Caco-2 (cell line): ENCODE results near the gene TSPAN18. TPM values are rescaled to one million over a fixed set of nuclear protein-coding genes. Genes with fewer than 3 reads are reported as not detected.

Experiments used
- BruUV-seq: library from RNA; stranded (reverse); fragments of 400-500 nt; replicated peaks from 2 replicates; lab custom pipeline; 2021; lab: Mats Ljungman, UMichigan
- CTCF ChIA-PET: fragments of 300-600 bp; sonication (Branson Sonifier 250); formaldehyde crosslinking; loops from one replicate; lab custom pipeline; 2022; ENCODE audit warnings: antibody characterized with exemption; lab: Charles Lee
- POLR2A ChIA-PET: fragments of 300-600 bp; sonication (Branson Sonifier 250); formaldehyde crosslinking; loops from one replicate; lab custom pipeline; 2022; ENCODE audit warnings: antibody characterized with exemption; lab: Charles Lee
- DNase-seq, 2 experiments: peaks; one replicate each; pipeline versions ENCODE4 v3.0.0 to v3.0.0-alpha.2; 2020 to 2022
- H3K27me3 ChIP-seq: replicated peaks from 2 replicates; pipeline ENCODE4 v1.6.0; 2011; ENCODE audit warnings: low read length; ENCODE audit not compliant: control insufficient read depth, insufficient read depth
- H3K36me3 ChIP-seq: 2 replicates; pipeline ENCODE4 v1.5.1; 2011; ENCODE audit warnings: low read length; ENCODE audit not compliant: control insufficient read depth, insufficient read depth
- H3K4me1 ChIP-seq: fragments of 250-450 bp; sonication (Bioruptor Pico); 2 replicates; pipeline ENCODE4 v1.5.1; 2020; ENCODE audit warnings: mild to moderate bottlenecking
- H3K4me3 ChIP-seq: 2 replicates; pipeline ENCODE4 v1.5.1; 2011; ENCODE audit warnings: low read depth, mild to moderate bottlenecking, control low read depth, low read length
- H3K9me3 ChIP-seq: fragments of 250-450 bp; sonication (Bioruptor Pico); 2 replicates; pipeline ENCODE4 v1.5.1; 2020; ENCODE audit warnings: mild to moderate bottlenecking, moderate library complexity
- H3K27ac Mint-ChIP-seq: one replicate; pipeline ENCODE4 v1.8.0; 2022; ENCODE audit warnings: mixed read lengths; ENCODE audit not compliant: unreplicated experiment
- H3K27me3 Mint-ChIP-seq: one replicate; pipeline ENCODE4 v1.8.0; 2022; ENCODE audit warnings: mixed read lengths; ENCODE audit not compliant: insufficient read depth, unreplicated experiment
- H3K36me3 Mint-ChIP-seq: one replicate; pipeline ENCODE4 v1.8.0; 2022; ENCODE audit warnings: mild to moderate bottlenecking, mixed read lengths; ENCODE audit not compliant: insufficient read depth, unreplicated experiment
- H3K4me1 Mint-ChIP-seq: one replicate; pipeline ENCODE4 v1.8.0; 2022; ENCODE audit warnings: low read depth, mixed read lengths; ENCODE audit not compliant: unreplicated experiment
- H3K4me3 Mint-ChIP-seq: one replicate; pipeline ENCODE4 v1.8.0; 2022; ENCODE audit warnings: mild to moderate bottlenecking, moderate library complexity, mixed read lengths; ENCODE audit not compliant: unreplicated experiment
- H3K9me3 Mint-ChIP-seq: one replicate; pipeline ENCODE4 v1.8.0; 2022; ENCODE audit warnings: mixed read lengths; ENCODE audit not compliant: unreplicated experiment
- intact Hi-C: fragments of 100-400 bp; cut with micrococcal nuclease; formaldehyde crosslinking; loops from one replicate; pipeline ENCODE4 v1.10.0; 2022; ENCODE audit not compliant: unreplicated experiment
- total RNA-seq: library from RNA; stranded (reverse); gene quantifications from 2 replicates; pipeline ENCODE4 v1.2.3, GENCODE V29; 2022
- TF ChIP-seq, protein P1 (sequence below), 2 experiments: fragments of 200-600 bp in 1 of 2; IDR thresholded peaks; 1 replicate in 1 of 2; 2 replicates in 1 of 2; pipeline versions ENCODE4 v1.5.1 to v1.8.0; 2011 to 2022; ENCODE audit warnings: antibody characterized with exemption in 1 of 2, control low read depth in 1 of 2, inconsistent platforms in 1 of 2, low read depth in 1 of 2, low read length in 1 of 2, mild to moderate bottlenecking in 1 of 2, moderate library complexity in 1 of 2; ENCODE audit not compliant: insufficient read depth in 1 of 2, severe bottlenecking in 1 of 2, unreplicated experiment in 1 of 2

The TSPAN18 gene
- total RNA-seq, 1 experiment from 2014 or later, result 7.4 TPM

DNA sequence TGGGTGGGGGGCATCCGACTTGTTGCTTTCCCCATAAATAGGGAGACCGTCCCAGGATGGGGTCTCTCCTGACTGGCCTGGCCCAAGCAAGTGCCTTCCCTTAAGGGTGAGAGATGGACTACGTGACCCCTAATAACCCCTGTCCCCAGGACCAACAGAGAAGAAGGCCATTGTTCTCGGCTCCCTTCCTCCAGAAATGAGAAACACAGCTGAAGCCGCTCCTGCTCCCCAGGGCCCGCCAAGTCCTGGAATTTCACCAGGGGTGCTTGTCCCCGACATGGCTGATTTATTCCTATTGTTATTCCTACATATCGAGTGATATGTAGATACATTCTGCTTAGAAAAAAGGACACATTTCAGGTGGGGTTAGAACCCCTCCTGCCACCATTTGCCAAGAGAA is 123.2 kb downstream of the TSPAN18 start:
- no peaks in the 10 kb centered on the region for H3K4me1 ChIP-seq
- no peak overlapping the region for H3K4me3 ChIP-seq
- Mint-ChIP-seq H3K4me1 (no peaks in the 10 kb centered on the region), H3K4me3 (no peak overlapping the region), H3K27ac (no peak overlapping the region), H3K27me3 (no peaks in the 10 kb centered on the region), H3K36me3 (no peaks in the 10 kb centered on the region), H3K9me3 (no peaks in the 10 kb centered on the region)
- ChIA-PET POLR2A (no interaction called here), CTCF (no interaction called here)
- intact Hi-C loops, result no loop called here
- peaks cover 7% of the 10 kb centered on the region for H3K9me3 ChIP-seq
- TF ChIP-seq, protein P1, sequence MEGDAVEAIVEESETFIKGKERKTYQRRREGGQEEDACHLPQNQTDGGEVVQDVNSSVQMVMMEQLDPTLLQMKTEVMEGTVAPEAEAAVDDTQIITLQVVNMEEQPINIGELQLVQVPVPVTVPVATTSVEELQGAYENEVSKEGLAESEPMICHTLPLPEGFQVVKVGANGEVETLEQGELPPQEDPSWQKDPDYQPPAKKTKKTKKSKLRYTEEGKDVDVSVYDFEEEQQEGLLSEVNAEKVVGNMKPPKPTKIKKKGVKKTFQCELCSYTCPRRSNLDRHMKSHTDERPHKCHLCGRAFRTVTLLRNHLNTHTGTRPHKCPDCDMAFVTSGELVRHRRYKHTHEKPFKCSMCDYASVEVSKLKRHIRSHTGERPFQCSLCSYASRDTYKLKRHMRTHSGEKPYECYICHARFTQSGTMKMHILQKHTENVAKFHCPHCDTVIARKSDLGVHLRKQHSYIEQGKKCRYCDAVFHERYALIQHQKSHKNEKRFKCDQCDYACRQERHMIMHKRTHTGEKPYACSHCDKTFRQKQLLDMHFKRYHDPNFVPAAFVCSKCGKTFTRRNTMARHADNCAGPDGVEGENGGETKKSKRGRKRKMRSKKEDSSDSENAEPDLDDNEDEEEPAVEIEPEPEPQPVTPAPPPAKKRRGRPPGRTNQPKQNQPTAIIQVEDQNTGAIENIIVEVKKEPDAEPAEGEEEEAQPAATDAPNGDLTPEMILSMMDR (IDR thresholded peaks at IDR 0.05; ENCODE audit: insufficient read depth in 1 of 2, low read depth in 1 of 2, low read length in 1 of 2, severe bottlenecking in 1 of 2, unreplicated experiment in 1 of 2), result no peak
- no peaks in the 10 kb centered on the region for H3K27me3 ChIP-seq
- BruUV-seq, result no TSS peak
- no peak for DNase-seq
- no peaks in the 10 kb centered on the region for H3K36me3 ChIP-seq

DNA sequence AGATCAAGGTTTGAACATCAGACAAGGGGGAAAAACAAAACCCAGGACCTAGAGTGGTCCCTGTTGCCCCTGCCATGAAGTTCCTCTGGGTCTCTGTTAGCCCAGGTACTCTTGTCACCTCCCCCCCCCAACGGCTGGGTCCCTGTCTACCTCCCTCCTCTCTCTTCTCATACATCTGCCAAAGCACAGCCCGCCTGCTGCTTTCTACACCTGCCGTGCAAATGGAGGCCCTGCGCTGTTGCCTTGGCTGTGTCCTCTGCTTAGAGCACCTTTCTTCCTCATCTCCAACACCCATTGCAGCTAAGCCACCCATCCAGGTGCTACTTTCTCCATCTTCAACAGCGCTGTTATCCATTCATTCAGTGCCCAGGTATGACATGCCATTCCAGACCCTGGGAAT is 124.7 kb downstream of the TSPAN18 start:
- Mint-ChIP-seq H3K27ac (no peak overlapping the region), H3K4me3 (no peak overlapping the region), H3K36me3 (no peaks in the 10 kb centered on the region), H3K4me1 (no peaks in the 10 kb centered on the region), H3K9me3 (no peaks in the 10 kb centered on the region), H3K27me3 (no peaks in the 10 kb centered on the region)
- intact Hi-C loops, result no loop called here
- H3K27me3 ChIP-seq, result no peaks in the 10 kb centered on the region
- no peaks in the 10 kb centered on the region for H3K36me3 ChIP-seq
- DNase-seq, result no peak
- POLR2A ChIA-PET, result no interaction called here
- H3K9me3 ChIP-seq, result peaks cover 7% of the 10 kb centered on the region
- H3K4me3 ChIP-seq, result no peak overlapping the region
- H3K4me1 ChIP-seq, result no peaks in the 10 kb centered on the region
- CTCF ChIA-PET, result interaction anchor here (0.5 kb wide), 1 partner anchor 40 kb away, joined by 6 read pairs; no protein-coding TSS in a partner anchor
- TF ChIP-seq, protein P1 (IDR thresholded peaks at IDR 0.05; ENCODE audit: insufficient read depth in 1 of 2, low read depth in 1 of 2, low read length in 1 of 2, severe bottlenecking in 1 of 2, unreplicated experiment in 1 of 2), result no peak
- BruUV-seq, result no TSS peak

DNA sequence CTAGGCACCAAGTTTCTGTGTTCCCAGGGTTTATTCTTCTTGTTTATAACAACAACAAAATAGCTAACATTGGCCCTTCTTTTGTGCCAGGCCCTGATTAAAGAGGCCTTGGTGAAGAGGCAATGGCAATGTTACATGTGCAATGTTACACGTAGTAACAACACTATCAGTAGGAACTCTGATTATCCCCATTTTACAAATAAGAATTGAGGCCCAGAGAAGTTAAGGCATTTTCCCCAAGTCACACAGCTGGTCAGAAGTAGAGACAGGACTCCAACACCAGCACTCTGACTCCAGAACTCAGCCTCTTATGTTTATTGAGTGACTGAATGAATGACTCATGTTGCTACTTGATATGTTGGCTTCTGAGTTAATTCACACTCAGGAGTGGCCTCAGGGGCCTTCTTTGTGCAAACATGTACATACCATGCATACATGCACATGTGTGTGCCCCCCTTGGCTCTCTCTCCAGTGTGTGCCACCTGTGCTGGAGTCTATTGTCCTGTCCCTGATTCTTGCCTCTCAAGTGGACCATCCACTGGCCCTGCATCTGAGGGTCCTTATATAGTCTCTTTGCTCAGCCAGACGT is 125.5 kb downstream of the TSPAN18 start:
- ChIA-PET POLR2A (no interaction called here), CTCF (no interaction called here)
- H3K9me3 Mint-ChIP-seq, result no peaks in the 10 kb centered on the region
- intact Hi-C loops, result no loop called here
- H3K36me3 Mint-ChIP-seq, result no peaks in the 10 kb centered on the region
- TF ChIP-seq, protein P1 (IDR thresholded peaks at IDR 0.05; ENCODE audit: insufficient read depth in 1 of 2, low read depth in 1 of 2, low read length in 1 of 2, severe bottlenecking in 1 of 2, unreplicated experiment in 1 of 2), result no peak
- no peak for DNase-seq
- H3K4me1 Mint-ChIP-seq, result no peaks in the 10 kb centered on the region
- no peaks in the 10 kb centered on the region for H3K27me3 Mint-ChIP-seq
- Histone ChIP-seq H3K4me1 (no peaks in the 10 kb centered on the region), H3K4me3 (no peak overlapping the region), H3K36me3 (no peaks in the 10 kb centered on the region), H3K9me3 (peaks cover 3% of the 10 kb centered on the region), H3K27me3 (no peaks in the 10 kb centered on the region)
- no peak overlapping the region for H3K4me3 Mint-ChIP-seq
- BruUV-seq, result no TSS peak
- H3K27ac Mint-ChIP-seq, result no peak overlapping the region
